ENCODE data around the gene NDUFS7.

The NDUFS7 gene

DNA sequence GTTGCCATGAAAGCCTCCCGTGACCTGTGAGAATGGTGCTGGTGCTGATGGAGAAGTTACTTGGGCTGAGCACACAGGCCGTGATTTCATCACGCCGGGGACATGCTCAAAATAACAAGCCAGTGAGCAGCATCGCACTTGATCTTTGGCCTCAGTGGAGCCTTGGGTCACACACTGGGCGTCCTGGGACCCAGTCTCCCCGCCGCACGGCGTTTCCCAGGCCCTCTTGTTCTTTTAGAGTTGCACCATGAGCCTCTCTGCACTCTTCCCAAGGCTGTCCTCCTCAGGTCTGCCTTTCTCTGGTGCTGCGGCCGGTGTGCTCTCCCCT lies 9.5 kb upstream of the NDUFS7 start:
- Histone ChIP-seq H3K36me3 (ENCODE audit: control insufficient read depth, insufficient read depth, low read length) (no peaks in the 10 kb centered on the region), H3K27ac (no peak overlapping the region), H2AFZ (no peak overlapping the region), H3K4me3 (ENCODE audit: low read depth, low read length) (no peak overlapping the region), H3K27me3 (ENCODE audit: control insufficient read depth, insufficient read depth, low read length) (no peaks in the 10 kb centered on the region), H3K9ac (no peak overlapping the region), H3K79me2 (no peaks in the 10 kb centered on the region), H3K4me1 (no peaks in the 10 kb centered on the region), H3K9me3 (ENCODE audit: control insufficient read depth, low read length) (no peaks in the 10 kb centered on the region), H3K4me2 (ENCODE audit: low read length) (no peak overlapping the region)
- TF ChIP-seq, protein P1, sequence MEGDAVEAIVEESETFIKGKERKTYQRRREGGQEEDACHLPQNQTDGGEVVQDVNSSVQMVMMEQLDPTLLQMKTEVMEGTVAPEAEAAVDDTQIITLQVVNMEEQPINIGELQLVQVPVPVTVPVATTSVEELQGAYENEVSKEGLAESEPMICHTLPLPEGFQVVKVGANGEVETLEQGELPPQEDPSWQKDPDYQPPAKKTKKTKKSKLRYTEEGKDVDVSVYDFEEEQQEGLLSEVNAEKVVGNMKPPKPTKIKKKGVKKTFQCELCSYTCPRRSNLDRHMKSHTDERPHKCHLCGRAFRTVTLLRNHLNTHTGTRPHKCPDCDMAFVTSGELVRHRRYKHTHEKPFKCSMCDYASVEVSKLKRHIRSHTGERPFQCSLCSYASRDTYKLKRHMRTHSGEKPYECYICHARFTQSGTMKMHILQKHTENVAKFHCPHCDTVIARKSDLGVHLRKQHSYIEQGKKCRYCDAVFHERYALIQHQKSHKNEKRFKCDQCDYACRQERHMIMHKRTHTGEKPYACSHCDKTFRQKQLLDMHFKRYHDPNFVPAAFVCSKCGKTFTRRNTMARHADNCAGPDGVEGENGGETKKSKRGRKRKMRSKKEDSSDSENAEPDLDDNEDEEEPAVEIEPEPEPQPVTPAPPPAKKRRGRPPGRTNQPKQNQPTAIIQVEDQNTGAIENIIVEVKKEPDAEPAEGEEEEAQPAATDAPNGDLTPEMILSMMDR (IDR thresholded peaks at IDR 0.05): no peak

DNA sequence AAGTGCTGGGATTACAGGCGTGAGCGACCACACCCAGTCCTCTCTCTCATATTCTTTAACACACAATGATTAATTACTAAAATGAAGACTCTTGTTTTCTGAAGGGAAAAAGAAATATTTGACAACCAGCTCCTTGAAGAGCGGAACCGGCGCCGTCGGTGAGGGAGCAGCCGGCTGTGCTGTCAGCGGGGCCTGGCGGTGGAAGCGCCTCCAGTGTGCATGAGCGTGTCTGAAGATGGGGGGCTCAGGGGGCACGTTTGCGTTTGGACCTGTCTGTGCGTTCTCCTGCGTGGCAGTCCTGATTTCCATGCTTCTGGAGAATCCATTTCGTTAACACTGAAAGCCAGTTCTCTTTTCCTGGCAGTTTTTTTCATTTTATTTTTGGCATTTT lies 7.3 kb upstream of the NDUFS7 start:
- no peak overlapping the region for H3K9ac ChIP-seq
- H2AFZ ChIP-seq: no peak overlapping the region
- H3K27me3 ChIP-seq (ENCODE audit: control insufficient read depth, insufficient read depth, low read length): no peaks in the 10 kb centered on the region
- H3K4me2 ChIP-seq (ENCODE audit: low read length): no peak overlapping the region
- H3K4me1 ChIP-seq: no peaks in the 10 kb centered on the region
- TF ChIP-seq, protein P1 (IDR thresholded peaks at IDR 0.05): no peak
- H3K27ac ChIP-seq: no peak overlapping the region
- no peaks in the 10 kb centered on the region for H3K9me3 ChIP-seq (ENCODE audit: control insufficient read depth, low read length)
- H3K4me3 ChIP-seq (ENCODE audit: low read depth, low read length): no peak overlapping the region
- no peaks in the 10 kb centered on the region for H3K79me2 ChIP-seq
- H3K36me3 ChIP-seq (ENCODE audit: control insufficient read depth, insufficient read depth, low read length): no peaks in the 10 kb centered on the region

DNA sequence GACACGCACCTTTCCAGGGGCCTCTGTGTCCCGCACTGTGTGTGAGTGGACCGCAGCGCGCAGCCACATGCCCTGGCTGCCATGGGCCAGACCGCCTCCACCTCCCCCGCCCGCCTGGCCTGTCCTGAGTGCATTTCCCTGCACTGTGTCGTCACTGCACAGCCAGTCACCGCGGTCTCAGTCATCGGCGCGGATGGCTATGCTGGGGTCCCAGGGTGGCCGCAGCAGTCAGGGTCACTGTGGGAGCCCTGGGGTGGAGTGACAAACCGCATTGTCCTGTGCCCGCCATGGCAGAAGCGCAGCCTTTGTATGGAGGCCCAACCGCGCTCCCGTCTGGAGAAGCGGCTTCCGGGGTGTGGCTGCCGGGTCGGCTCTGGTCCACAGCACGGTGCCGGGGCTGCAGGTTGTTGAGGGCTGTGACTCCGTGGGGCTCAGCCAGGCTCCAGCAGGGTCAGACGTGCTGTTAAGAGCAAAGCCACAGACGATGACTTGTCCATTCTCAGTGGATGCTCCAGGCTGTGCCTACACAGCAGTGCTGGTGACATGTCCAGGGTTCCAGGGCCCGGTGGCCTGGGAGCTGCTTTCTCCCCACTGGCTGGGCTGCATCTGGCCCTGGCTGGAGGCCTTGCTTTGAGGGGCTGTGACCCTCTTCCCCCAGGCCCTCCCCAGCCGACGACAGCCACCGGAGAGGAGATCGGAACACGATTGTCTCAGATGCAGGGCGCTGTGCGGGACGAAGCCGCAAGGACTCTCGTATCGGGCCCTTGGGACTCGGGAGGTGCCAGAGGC lies 6.3 kb upstream of the NDUFS7 start:
- Histone ChIP-seq H3K9ac (no peak overlapping the region), H3K4me1 (no peaks in the 10 kb centered on the region)

DNA sequence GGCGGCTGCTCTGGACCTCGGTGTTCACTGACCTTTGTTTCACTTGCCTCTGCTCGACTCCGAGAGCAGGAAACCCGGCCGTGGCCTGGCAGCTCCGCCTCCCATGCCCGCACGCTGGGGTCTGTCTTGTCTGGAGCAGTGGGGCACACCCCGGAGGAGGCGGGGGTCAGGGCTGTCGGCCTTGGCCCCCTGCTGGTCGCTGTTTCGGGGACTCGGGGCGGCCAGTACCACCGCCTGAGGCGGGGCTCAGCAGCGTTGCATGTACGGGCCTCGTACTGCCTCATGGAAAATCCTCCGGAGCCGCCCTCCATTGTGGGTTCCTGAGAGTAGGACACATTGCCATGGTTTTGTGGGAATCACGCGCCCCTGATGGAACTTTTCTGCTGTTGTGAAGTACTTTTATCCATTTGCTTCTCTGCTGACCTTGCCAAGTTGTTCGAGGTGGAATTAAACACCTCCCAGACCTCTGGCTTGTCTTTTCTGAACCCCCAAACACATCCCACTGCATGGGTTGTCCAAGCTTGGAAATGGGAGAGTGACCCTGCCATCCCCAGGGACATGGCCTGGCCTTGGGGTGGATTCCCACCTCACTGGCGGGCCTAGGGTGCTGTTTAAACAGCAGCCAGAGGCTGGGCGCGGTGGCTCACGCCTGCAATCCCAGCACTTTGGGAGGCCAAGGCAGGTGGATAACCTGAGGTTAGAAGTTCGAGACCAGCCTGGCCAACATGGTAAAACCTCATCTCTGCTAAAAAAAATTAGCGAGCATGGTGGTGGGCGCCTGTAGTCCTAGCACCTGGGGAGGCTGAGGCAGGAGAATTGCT lies 5.5 kb upstream of the NDUFS7 start:
- Histone ChIP-seq H2AFZ (no peak overlapping the region), H3K4me2 (ENCODE audit: low read length) (no peak overlapping the region), H3K4me3 (ENCODE audit: low read depth, low read length) (no peak overlapping the region), H3K4me1 (no peaks in the 10 kb centered on the region), H3K27ac (no peak overlapping the region), H3K36me3 (ENCODE audit: control insufficient read depth, insufficient read depth, low read length) (no peaks in the 10 kb centered on the region), H3K9me3 (ENCODE audit: control insufficient read depth, low read length) (no peaks in the 10 kb centered on the region), H3K27me3 (ENCODE audit: control insufficient read depth, insufficient read depth, low read length) (no peaks in the 10 kb centered on the region), H3K79me2 (no peaks in the 10 kb centered on the region), H3K9ac (no peak overlapping the region)
- TF ChIP-seq, protein P1 (IDR thresholded peaks at IDR 0.05): no peak

More for the DNA sequence above, 6.3 kb upstream of the NDUFS7 start:
- Histone ChIP-seq H3K4me3 (ENCODE audit: low read depth, low read length) (no peak overlapping the region), H3K9me3 (ENCODE audit: control insufficient read depth, low read length) (no peaks in the 10 kb centered on the region), H2AFZ (no peak overlapping the region), H3K4me2 (ENCODE audit: low read length) (no peak overlapping the region), H3K27me3 (ENCODE audit: control insufficient read depth, insufficient read depth, low read length) (no peaks in the 10 kb centered on the region), H3K27ac (no peak overlapping the region), H3K36me3 (ENCODE audit: control insufficient read depth, insufficient read depth, low read length) (no peaks in the 10 kb centered on the region), H3K79me2 (no peaks in the 10 kb centered on the region)
- TF ChIP-seq, protein P1 (IDR thresholded peaks at IDR 0.05): no peak

All from parathyroid adenoma (tissue), 2 donors.